OCI-LY1 (cell line): Measurements from ENCODE around the gene M1AP.

ENCODE experiments used
- CTCF ChIP-seq: fragments of 200-600 bp; sonication (generic), shearing (Covaris generic); IDR thresholded peaks from 2 replicates; pipeline ENCODE4 v1.5.1; 2017; ENCODE audit warnings: mild to moderate bottlenecking, antibody characterized with exemption, low read length, moderate library complexity, mixed read lengths
- EZH2 ChIP-seq: fragments of 200-600 bp; sonication (generic), shearing (Covaris generic); IDR thresholded peaks from 2 replicates; pipeline ENCODE4 v1.8.0; 2017; ENCODE audit warnings: borderline replicate concordance, mixed run types, mild to moderate bottlenecking, antibody characterized with exemption, low read length, moderate library complexity, mixed read lengths

- TF ChIP-seq CTCF, result no peak
- no peak for TF ChIP-seq EZH2
Measured at GRCh38 chr2:74639550-74639949, 8.6 kb downstream of the M1AP start.
